ENCODE measurements around the gene CIAO2B. TPM values are rescaled to one million over a fixed set of nuclear protein-coding genes. Genes with fewer than 3 reads are reported as not detected.

The CIAO2B gene
- total RNA-seq, 4 donors from 2014 or later: 83.1 to 101 (median 95.5) TPM

DNA sequence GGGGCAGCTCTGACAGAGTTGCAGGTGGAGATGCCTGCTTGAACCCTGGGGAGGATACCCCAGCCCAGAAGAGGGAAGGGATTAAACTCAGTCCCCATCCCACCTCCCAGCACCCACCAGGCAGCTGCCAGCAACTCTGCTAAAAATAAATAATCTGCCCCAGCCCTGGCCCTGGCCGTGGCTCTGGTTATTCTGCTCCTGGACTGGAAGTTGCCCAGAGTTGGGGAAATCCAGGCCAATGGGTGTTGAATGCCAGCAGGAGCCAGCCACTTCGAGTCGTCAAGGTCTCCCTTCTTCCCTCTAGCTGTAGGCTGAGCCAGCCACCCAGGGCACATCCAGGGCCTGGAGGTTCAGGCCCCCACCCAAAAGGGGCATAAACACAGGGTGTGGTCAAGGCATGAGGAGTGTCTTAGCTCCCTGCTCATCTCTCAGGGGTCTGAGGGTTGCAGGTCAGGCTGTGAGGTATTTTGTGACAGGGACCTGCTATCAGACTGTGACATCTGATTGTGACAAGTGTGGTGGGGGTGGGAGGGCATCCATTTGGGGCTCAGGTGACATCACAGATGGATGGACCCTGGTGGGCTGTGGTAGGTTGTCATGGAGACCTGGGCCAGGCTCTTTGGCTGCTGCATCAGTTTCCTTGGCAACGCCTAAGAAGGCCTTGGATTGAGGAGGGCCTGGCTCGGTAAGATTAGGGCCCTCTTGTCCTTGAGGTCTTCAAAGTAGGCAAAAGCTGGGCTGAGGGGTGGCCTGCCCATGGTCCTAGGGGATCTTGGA lies 7.8 kb downstream of the CIAO2B start:
- no peaks in the 10 kb centered on the region for H3K9me3 ChIP-seq
- H3K36me3 ChIP-seq: peaks cover 10 to 27% (median 19%) of the 10 kb centered on the region in 4 donors
- peak overlapping the region; percentile 92 to 95 (median 93) for H3K27ac ChIP-seq (replicated peaks in 1 of 4)
- intact Hi-C loops (cut with DNase I): no loop called here
- 66% methylated on average over 5 of the region's 5 CpGs for WGBS
- DNase-seq (ENCODE audit: extremely low spot score): no peak
- peak overlapping the region; percentile 72 to 77 (median 74) for H3K4me3 ChIP-seq
- peaks cover 39 to 75% (median 66%) of the 10 kb centered on the region in 4 donors for H3K4me1 ChIP-seq
- no peak for TF ChIP-seq EP300 (IDR thresholded peaks at IDR 0.05)
- no peak for TF ChIP-seq POLR2AphosphoS5 (IDR thresholded peaks at IDR 0.05)
- TF ChIP-seq POLR2A (IDR thresholded peaks at IDR 0.05; ENCODE audit: low read depth): no peak
- TF ChIP-seq, protein P1, sequence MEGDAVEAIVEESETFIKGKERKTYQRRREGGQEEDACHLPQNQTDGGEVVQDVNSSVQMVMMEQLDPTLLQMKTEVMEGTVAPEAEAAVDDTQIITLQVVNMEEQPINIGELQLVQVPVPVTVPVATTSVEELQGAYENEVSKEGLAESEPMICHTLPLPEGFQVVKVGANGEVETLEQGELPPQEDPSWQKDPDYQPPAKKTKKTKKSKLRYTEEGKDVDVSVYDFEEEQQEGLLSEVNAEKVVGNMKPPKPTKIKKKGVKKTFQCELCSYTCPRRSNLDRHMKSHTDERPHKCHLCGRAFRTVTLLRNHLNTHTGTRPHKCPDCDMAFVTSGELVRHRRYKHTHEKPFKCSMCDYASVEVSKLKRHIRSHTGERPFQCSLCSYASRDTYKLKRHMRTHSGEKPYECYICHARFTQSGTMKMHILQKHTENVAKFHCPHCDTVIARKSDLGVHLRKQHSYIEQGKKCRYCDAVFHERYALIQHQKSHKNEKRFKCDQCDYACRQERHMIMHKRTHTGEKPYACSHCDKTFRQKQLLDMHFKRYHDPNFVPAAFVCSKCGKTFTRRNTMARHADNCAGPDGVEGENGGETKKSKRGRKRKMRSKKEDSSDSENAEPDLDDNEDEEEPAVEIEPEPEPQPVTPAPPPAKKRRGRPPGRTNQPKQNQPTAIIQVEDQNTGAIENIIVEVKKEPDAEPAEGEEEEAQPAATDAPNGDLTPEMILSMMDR (IDR thresholded peaks at IDR 0.05): no peak
- peaks cover 0 to 3% (median 0%) of the 10 kb centered on the region in 4 donors for H3K27me3 ChIP-seq

DNA sequence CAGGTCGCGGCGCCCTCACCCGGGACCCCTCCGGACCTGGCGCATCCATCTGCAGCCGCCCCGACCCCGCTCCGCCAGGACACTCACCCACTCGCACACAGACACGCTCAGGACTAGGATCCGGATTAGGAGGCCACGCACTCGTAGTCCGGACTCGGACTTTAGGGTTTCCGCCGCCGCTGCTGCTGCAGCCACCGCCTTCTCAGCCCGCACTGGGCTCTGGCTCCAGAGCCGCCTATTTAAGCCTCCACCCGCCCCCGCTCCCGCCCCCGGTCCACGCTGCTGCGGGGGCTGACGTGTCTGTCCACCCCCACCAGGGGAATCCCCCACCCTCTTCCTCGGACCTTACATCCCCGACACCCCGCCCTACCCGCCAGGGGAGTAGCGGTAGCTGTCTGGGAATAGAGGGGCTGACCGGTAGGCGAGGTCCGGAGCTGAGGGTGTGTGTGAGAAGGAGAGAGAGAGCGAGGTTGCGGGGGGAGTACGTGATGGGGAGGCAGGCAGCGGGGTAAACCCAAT lies 8.8 kb downstream of the CIAO2B start, which contains the start of gene RRAD:
Gene RRAD (minus strand): TSS at position 214 of the 519 bp plus-strand sequence. CDS start 356 bp downstream, outside the sequence.
- Histone ChIP-seq H3K27me3 (peaks cover 0 to 3% (median 0%) of the 10 kb centered on the region in 4 donors), H3K4me1 (peaks cover 46 to 85% (median 76%) of the 10 kb centered on the region in 4 donors), H3K4me3 (peak within 1 kb of the TSS; percentile 72 to 77 (median 74)), H3K27ac (replicated peaks in 1 of 4) (peak within 1 kb of the TSS; percentile 92 to 95 (median 93)), H3K9me3 (no peaks in the 10 kb centered on the region), H3K36me3 (peaks cover 11 to 26% (median 16%) of the 10 kb centered on the region in 4 donors)
- TF ChIP-seq EP300 (IDR thresholded peaks at IDR 0.05) (no peak), POLR2AphosphoS5 (IDR thresholded peaks at IDR 0.05) (peak; percentile 61 to 90), POLR2A (IDR thresholded peaks at IDR 0.05; ENCODE audit: low read depth) (peak; percentile 74)
- TF ChIP-seq, protein P1 (IDR thresholded peaks at IDR 0.05): no peak
- WGBS: no CpG with 5 or more reads among the region's 42 CpGs
- intact Hi-C loops (cut with DNase I): no loop called here
- no peak for DNase-seq (ENCODE audit: extremely low spot score)

DNA sequence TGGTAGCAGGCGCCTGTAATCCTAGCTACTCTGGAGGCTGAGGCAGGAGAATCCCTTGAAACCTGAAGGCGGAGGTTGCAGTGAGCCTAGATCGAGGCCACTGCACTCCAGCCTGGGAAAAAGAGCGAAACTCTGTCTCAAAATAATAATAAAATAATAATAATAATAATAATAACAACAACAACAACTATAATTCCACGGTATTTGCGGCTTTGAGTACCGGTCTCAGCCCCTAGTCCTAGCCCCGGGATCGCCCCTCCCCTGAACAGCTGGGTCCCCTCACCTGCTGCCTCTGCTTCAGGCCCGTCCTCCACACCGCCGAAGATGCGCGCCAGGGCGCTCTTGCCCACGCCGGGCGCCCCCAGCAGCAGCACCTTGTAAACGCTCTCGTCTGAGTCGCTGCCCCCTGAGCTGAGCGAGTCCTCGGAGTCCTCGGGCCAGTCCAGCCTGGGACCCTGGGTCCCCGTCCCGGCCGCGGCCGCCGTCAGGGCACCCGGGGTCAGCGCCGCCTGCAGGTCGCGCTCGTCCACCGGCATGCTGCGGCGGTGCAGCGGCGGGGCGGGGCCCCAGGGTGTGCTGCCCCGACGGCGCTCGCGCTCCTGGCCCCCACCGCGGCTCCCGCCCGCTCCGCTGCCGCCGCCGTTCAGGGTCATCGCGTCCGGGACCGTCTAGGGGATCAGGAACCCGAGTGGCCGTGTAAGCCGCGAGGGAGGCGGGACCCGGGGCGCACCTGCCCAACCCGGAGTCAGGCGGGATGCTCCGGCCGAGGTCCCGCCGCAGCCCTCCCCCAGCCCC lies 9.5 kb downstream of the CIAO2B start:
- H3K36me3 ChIP-seq: peaks cover 11 to 26% (median 13%) of the 10 kb centered on the region in 4 donors
- peaks cover 0 to 3% (median 0%) of the 10 kb centered on the region in 4 donors for H3K27me3 ChIP-seq
- peaks cover 53 to 92% (median 83%) of the 10 kb centered on the region in 4 donors for H3K4me1 ChIP-seq
- intact Hi-C loops (cut with DNase I): no loop called here
- no peak for TF ChIP-seq POLR2A (IDR thresholded peaks at IDR 0.05; ENCODE audit: low read depth)
- TF ChIP-seq, protein P1 (IDR thresholded peaks at IDR 0.05): peak; percentile 47 to 63 (median 59)
- TF ChIP-seq EP300 (IDR thresholded peaks at IDR 0.05): no peak
- TF ChIP-seq POLR2AphosphoS5 (IDR thresholded peaks at IDR 0.05): no peak
- H3K27ac ChIP-seq (replicated peaks in 1 of 4): peak overlapping the region; percentile 92 to 95 (median 93)
- DNase-seq (ENCODE audit: extremely low spot score): no peak
- 8% methylated on average over 36 of the region's 72 CpGs for WGBS
- no peaks in the 10 kb centered on the region for H3K9me3 ChIP-seq
- peak overlapping the region; percentile 72 to 77 (median 74) for H3K4me3 ChIP-seq

DNA sequence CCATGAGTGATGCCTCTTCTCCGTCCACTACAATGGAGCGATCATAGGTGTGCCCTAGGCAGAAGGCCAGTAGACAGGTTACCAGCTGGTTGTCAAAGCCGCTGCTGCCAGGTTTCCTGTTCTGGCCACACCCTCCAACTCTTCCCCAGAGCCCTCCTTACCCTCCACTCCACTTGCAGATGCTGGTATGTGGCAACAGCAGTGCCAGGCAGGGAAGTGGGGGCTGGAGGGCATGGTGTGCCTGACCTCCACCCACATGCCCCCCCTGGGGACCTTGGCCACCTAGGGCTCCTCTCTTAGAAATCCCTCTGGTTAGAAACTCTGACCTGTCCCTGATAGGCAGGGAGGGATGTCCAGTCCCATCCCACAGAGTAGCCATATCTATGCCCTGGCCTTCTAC lies 10.3 kb downstream of the CIAO2B start:
- Histone ChIP-seq H3K36me3 (peaks cover 11 to 26% (median 13%) of the 10 kb centered on the region in 4 donors), H3K27me3 (peaks cover 0 to 3% (median 0%) of the 10 kb centered on the region in 4 donors), H3K27ac (replicated peaks in 1 of 4) (peak overlapping the region; percentile 92 to 95 (median 93)), H3K9me3 (no peaks in the 10 kb centered on the region), H3K4me3 (peak overlapping the region; percentile 72 to 77 (median 74)), H3K4me1 (peaks cover 61 to 100% (median 90%) of the 10 kb centered on the region in 4 donors)
- DNase-seq (ENCODE audit: extremely low spot score): no peak
- TF ChIP-seq, protein P1 (IDR thresholded peaks at IDR 0.05): no peak
- TF ChIP-seq POLR2A (IDR thresholded peaks at IDR 0.05; ENCODE audit: low read depth) (peak; percentile 3), EP300 (IDR thresholded peaks at IDR 0.05) (no peak)
- intact Hi-C loops (cut with DNase I): no loop called here
- 47% methylated on average over 3 of the region's 3 CpGs for WGBS

Measured in esophagus muscularis mucosa (tissue), 4 donors.